ENCODE data around the gene HES7. TPM values are rescaled to one million over a fixed set of nuclear protein-coding genes. Genes with fewer than 3 reads are reported as not detected.

Gene HES7
- total and polyA plus RNA-seq, 2 donors, result 0.24 TPM; not detected in 1

- Histone ChIP-seq H3K36me3 (ENCODE audit: insufficient read depth) (peaks cover 7% of the 10 kb centered on the region), H3K4me3 (ENCODE audit: low read depth, low read length) (no peak overlapping the region), H3K27ac (ENCODE audit: low read depth) (no peak overlapping the region), H3K4me1 (ENCODE audit: insufficient read depth) (no peaks in the 10 kb centered on the region)
- no peak for DNase-seq (ENCODE audit: extremely low spot score)
- 60% methylated on average over 4 of the region's 4 CpGs for WGBS
Measured at GRCh38 chr17:8160224-8160577, 36.3 kb upstream of the HES7 start.

DNA sequence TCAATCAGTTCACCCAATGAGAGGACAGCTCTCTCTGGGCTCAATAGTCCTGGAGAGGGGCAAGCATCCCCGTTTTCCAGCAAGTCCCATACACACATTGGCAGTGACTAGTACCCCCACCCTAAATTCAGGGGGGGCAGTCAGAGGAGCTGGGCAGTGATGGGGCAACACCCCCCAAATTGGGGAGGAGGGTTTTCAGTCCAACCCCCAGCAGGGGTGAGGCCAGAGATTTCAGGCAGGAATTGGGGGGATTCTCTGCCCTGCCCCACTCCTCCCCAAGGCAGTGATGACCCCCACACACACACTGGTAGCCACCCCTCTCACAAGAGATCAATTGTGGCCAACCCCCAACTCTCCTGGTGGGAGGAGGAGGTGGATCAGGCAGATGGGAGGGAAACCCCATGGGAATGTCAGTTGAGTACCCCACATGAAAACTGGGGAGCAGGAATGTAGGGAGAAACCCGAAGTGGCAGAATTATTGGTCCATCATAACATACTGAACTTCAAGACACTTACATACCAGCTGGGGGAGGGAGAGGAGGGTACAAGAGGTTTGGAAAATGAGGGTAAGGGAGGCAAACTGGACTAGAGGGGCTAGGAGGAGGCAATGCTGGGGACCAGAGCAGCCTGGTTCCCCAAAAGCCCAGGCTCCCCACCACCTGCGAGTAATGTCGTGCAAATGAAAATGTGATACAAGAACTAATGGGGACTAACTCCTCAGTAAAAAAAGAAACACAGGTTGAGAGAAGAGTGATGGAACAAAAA is 35.7 kb upstream of the HES7 start:
- Histone ChIP-seq H3K27ac (ENCODE audit: low read depth) (no peak overlapping the region), H3K4me3 (ENCODE audit: low read depth, low read length) (no peak overlapping the region), H3K4me1 (ENCODE audit: insufficient read depth) (no peaks in the 10 kb centered on the region), H3K36me3 (ENCODE audit: insufficient read depth) (peaks cover 7% of the 10 kb centered on the region)
- WGBS, result 79% methylated on average over 4 of the region's 4 CpGs
- DNase-seq (ENCODE audit: extremely low spot score), result no peak

DNA sequence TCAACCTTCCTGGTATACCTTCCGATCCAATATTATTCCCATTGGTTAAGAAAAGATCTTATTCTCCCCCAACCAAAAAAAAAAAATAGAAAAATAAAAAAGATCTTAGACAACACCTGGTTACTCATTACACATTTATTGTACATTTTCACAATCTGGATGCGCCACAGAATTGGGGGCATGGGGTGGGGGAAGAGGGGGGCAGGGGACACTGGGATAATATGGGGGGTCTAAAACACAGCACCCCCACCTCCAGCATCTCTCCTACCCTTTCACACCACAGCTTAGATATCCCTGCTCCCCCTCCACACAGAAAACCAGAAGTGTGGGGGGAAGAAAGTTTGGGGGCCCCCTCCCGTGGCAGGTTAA is 35.1 kb upstream of the HES7 start:
- Histone ChIP-seq H3K27ac (ENCODE audit: low read depth) (no peak overlapping the region), H3K36me3 (ENCODE audit: insufficient read depth) (peaks cover 7% of the 10 kb centered on the region), H3K4me1 (ENCODE audit: insufficient read depth) (no peaks in the 10 kb centered on the region), H3K4me3 (ENCODE audit: low read depth, low read length) (no peak overlapping the region)
- no peak for DNase-seq (ENCODE audit: extremely low spot score)
- 63% methylated on average over 3 of the region's 3 CpGs for WGBS

GRCh38 chr17:8158267-8159031 is 34.5 kb upstream of the HES7 start:
- 47% methylated on average over 20 of the region's 20 CpGs for WGBS
- H3K4me1 ChIP-seq (ENCODE audit: insufficient read depth), result no peaks in the 10 kb centered on the region
- DNase-seq (ENCODE audit: extremely low spot score), result no peak
- H3K36me3 ChIP-seq (ENCODE audit: insufficient read depth), result peaks cover 7% of the 10 kb centered on the region
- H3K27ac ChIP-seq (ENCODE audit: low read depth), result peak overlapping the region; percentile 65
- H3K4me3 ChIP-seq (ENCODE audit: low read depth, low read length), result no peak overlapping the region

DNA sequence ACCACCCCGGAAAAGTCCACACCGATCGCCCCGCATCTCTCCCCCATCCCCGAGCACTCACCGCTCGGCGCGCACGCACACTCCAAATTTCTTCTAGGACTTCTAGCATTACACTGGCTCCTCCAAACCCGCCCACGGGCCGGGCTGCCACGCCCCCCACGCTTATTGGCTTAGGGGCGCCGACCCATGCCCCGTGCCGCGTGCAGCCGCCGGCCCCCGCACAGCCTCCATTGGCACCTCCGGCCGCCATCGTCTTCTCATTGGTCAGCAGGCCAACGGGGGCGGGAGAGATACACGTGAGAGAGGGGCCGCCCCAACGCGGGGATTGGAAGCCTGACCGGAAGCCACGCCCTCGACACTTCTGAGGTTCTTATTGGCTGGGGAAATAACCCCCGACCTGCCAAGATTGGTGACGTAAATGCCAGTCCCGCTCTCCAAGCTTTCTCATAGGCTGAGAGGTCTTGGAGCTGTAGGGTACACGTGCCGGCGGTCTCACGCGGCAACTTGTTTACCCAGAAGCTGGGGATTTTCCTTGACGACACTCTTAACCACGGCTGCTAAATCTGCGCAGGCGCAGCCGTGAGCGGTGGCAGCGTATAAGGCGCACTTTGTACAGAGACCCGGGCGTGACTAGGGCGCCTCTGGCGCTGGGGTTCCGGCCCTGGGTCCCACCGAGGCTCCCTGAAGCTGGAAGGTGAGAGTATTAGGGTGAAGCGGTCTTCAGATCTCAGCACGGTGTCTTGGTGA is 32.5 kb upstream of the HES7 start:
- H3K36me3 ChIP-seq (ENCODE audit: insufficient read depth), result peaks cover 10% of the 10 kb centered on the region
- H3K27ac ChIP-seq (ENCODE audit: low read depth), result peak overlapping the region; percentile 98
- peak; percentile 100 for DNase-seq (ENCODE audit: extremely low spot score)
- no peaks in the 10 kb centered on the region for H3K4me1 ChIP-seq (ENCODE audit: insufficient read depth)
- under 1% methylated on average over 59 of the region's 59 CpGs for WGBS
- H3K4me3 ChIP-seq (ENCODE audit: low read depth, low read length), result peak overlapping the region; percentile 79

DNA sequence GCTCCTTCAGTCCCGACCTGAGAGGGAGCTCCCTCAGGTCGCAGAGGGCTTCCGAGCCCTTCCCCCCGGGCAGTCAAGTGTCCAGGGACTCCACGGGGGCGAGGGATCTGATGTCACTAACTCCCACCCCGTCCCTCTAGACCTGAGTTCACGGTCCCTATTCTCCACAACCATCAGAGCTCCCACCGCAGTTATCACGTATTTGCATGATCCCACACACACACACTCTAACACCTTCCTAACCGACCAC is 32.0 kb upstream of the HES7 start:
- Histone ChIP-seq H3K4me3 (ENCODE audit: low read depth, low read length) (peak overlapping the region; percentile 79), H3K36me3 (ENCODE audit: insufficient read depth) (peaks cover 9% of the 10 kb centered on the region), H3K27ac (ENCODE audit: low read depth) (peak overlapping the region; percentile 98), H3K4me1 (ENCODE audit: insufficient read depth) (no peaks in the 10 kb centered on the region)
- no peak for DNase-seq (ENCODE audit: extremely low spot score)
- WGBS, result under 1% methylated on average over 11 of the region's 11 CpGs

DNA sequence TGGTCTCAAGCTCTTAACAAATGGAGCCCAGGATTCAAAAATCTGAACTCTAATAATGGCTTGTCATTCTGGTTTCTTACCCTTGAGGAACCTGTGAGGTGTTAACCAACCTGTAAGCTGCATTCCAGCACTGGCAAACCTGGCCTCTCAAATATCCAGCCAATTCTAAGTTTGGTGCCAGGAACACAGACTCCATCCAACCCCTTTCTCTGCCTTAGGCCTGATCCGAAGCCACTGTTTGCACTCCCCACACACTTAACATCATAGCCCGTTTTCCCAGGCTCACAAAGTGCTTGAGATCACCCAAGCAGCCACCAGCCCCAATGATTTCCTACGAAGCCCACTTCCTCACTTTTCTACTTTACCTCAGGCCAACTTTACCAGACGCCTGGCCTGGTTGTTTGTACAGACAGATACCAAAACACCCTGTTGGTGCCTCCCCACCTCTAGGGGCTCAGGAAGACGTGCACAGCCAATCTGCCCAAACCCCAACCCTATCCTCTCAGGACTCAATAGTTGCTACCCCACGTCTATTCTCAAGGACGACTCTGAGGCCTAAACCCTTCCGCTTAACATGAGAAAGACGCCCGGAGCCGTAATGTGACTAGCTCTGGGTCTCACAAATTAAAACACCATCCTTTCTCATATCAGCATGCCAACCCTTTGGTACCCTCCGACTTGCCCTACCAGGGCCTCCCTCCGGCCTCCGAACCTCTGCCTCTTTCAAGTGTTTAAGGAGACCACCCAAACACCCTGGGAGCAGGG is 31.5 kb upstream of the HES7 start:
- H3K4me1 ChIP-seq (ENCODE audit: insufficient read depth), result no peaks in the 10 kb centered on the region
- peak overlapping the region; percentile 98 for H3K27ac ChIP-seq (ENCODE audit: low read depth)
- WGBS, result 13% methylated on average over 14 of the region's 14 CpGs
- H3K36me3 ChIP-seq (ENCODE audit: insufficient read depth), result peaks cover 8% of the 10 kb centered on the region
- no peak for DNase-seq (ENCODE audit: extremely low spot score)
- peak overlapping the region; percentile 79 for H3K4me3 ChIP-seq (ENCODE audit: low read depth, low read length)

GRCh38 chr17:8154608-8155155 is 30.8 kb upstream of the HES7 start:
- 18% methylated on average over 11 of the region's 11 CpGs for WGBS

DNA sequence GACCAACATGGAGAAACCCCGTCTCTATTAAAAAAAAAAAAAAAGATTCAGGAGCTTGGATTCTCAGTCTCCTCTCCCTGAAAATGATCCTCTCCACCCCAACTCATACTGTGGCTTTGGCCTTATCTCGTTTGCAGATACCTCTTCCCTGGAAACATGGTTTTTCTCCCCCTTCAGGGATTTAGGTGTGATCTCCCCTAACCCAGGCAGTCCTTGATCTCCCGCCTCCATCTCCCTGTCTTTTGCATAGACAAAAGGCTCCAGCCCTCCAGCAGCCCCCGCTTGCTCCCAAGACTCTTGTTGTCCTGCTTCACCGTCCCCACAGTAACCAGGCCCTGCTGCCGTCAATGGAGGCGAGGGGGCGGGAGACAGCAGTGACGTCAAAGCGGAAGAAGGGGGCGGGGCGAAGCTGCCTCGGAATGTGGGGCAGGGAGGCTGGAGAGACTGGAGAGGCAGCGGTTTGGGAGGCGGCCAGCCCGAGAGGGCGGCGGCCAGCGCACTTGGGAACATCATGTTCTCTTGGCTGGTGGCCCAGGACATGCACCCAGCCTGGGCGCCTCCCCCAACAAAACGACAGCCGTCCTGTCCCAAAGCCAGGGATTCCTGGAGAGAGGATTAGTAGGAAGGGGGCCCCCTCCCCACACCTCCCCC is 30.2 kb upstream of the HES7 start:
- 2% methylated on average over 22 of the region's 22 CpGs for WGBS
- Histone ChIP-seq H3K27ac (ENCODE audit: low read depth) (peak overlapping the region; percentile 98), H3K4me3 (ENCODE audit: low read depth, low read length) (peak overlapping the region; percentile 79), H3K36me3 (ENCODE audit: insufficient read depth) (peaks cover 9% of the 10 kb centered on the region), H3K4me1 (ENCODE audit: insufficient read depth) (no peaks in the 10 kb centered on the region)
- DNase-seq (ENCODE audit: extremely low spot score), result peak; percentile 95

More at GRCh38 chr17:8154608-8155155, 30.8 kb upstream of the HES7 start:
- Histone ChIP-seq H3K4me1 (ENCODE audit: insufficient read depth) (no peaks in the 10 kb centered on the region), H3K4me3 (ENCODE audit: low read depth, low read length) (peak overlapping the region; percentile 79), H3K36me3 (ENCODE audit: insufficient read depth) (peaks cover 8% of the 10 kb centered on the region), H3K27ac (ENCODE audit: low read depth) (peak overlapping the region; percentile 98)
- no peak for DNase-seq (ENCODE audit: extremely low spot score)

GRCh38 chr17:8153525-8153956 is 29.6 kb upstream of the HES7 start:
- H3K4me1 ChIP-seq (ENCODE audit: insufficient read depth), result no peaks in the 10 kb centered on the region
- H3K36me3 ChIP-seq (ENCODE audit: insufficient read depth), result peaks cover 10% of the 10 kb centered on the region
- 18% methylated on average over 13 of the region's 13 CpGs for WGBS
- H3K27ac ChIP-seq (ENCODE audit: low read depth), result peak overlapping the region; percentile 96
- H3K4me3 ChIP-seq (ENCODE audit: low read depth, low read length), result peak overlapping the region; percentile 25
- DNase-seq (ENCODE audit: extremely low spot score), result no peak

DNA sequence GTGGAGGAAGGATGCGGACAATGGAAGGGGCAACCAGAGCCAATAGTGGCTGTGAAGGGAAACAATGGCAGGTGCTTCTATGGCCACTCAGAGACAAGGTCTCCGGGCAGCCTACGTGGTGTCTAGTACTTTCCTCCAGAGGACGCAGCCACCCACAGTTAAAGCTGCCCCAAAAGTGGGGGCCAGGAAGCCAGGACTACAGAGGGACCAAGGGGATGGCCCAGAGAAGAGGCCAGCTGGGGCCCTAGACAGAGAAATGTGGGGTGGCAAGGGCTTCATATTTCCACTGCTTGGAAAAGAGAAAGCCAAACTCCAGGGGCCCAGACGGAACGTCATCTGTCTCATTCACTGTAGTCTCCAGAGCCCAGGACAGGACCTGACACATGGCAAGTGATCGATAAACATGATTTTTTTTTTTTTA is 29.1 kb upstream of the HES7 start:
- Histone ChIP-seq H3K4me3 (ENCODE audit: low read depth, low read length) (peak overlapping the region; percentile 13), H3K4me1 (ENCODE audit: insufficient read depth) (no peaks in the 10 kb centered on the region), H3K27ac (ENCODE audit: low read depth) (peak overlapping the region; percentile 96), H3K36me3 (ENCODE audit: insufficient read depth) (peaks cover 14% of the 10 kb centered on the region)
- 70% methylated on average over 7 of the region's 7 CpGs for WGBS
- no peak for DNase-seq (ENCODE audit: extremely low spot score)

GRCh38 chr17:8152112-8152775 is 28.3 kb upstream of the HES7 start, which contains the start of gene PER1:
Gene PER1, minus strand, starts transcription at chr17:8152404. Its CDS starts 1,698 bp downstream, at chr17:8150706.
- Histone ChIP-seq H3K36me3 (ENCODE audit: insufficient read depth) (peaks cover 21% of the 10 kb centered on the region), H3K4me3 (ENCODE audit: low read depth, low read length) (peak within 1 kb of the TSS; percentile 55), H3K27ac (ENCODE audit: low read depth) (peak within 1 kb of the TSS; percentile 96), H3K4me1 (ENCODE audit: insufficient read depth) (no peaks in the 10 kb centered on the region)
- DNase-seq (ENCODE audit: extremely low spot score), result peak; percentile 79
- 4% methylated on average over 42 of the region's 42 CpGs for WGBS
